MM.1S (cell line): ENCODE measurements around the gene CADPS.

Source experiments
- DNase-seq: peaks from one replicate; pipeline ENCODE4 v3.0.0-alpha.2; 2015
- H2AFZ ChIP-seq: fragments of 300-600 bp; sonication (generic); 2 replicates; pipeline ENCODE4 v1.6.0; 2016; ENCODE audit warnings: antibody characterized with exemption, low read length
- H3F3A ChIP-seq: fragments of 300-600 bp; sonication (generic); 2 replicates; pipeline ENCODE4 v1.6.1; 2016; ENCODE audit warnings: mild to moderate bottlenecking, antibody characterized with exemption, low read length, moderate library complexity, mixed read lengths; ENCODE audit not compliant: insufficient read depth
- H3K27ac ChIP-seq: fragments of 300-600 bp; sonication (generic); 2 replicates; pipeline ENCODE4 v1.5.1; 2016; ENCODE audit warnings: mild to moderate bottlenecking, low read length
- H3K27me3 ChIP-seq: fragments of 300-600 bp; sonication (generic); replicated peaks from 2 replicates; pipeline ENCODE4 v1.6.0; 2016; ENCODE audit warnings: low read length; ENCODE audit not compliant: insufficient read depth
- H3K36me3 ChIP-seq: fragments of 300-600 bp; sonication (generic); replicated peaks from 2 replicates; pipeline ENCODE4 v1.6.1; 2016; ENCODE audit warnings: mild to moderate bottlenecking, low read length, mixed read lengths; ENCODE audit not compliant: insufficient read depth
- H3K4me1 ChIP-seq: fragments of 300-600 bp; sonication (generic); 2 replicates; pipeline ENCODE4 v1.6.1; 2016; ENCODE audit warnings: low read length, mixed read lengths
- H3K4me2 ChIP-seq: fragments of 300-600 bp; sonication (generic); 2 replicates; pipeline ENCODE4 v1.6.0; 2016; ENCODE audit warnings: low read depth, low read length
- H3K4me3 ChIP-seq: fragments of 300-600 bp; sonication (generic); 2 replicates; pipeline ENCODE4 v1.5.1; 2016; ENCODE audit warnings: low read length, mixed read lengths
- H3K79me2 ChIP-seq: fragments of 300-600 bp; sonication (generic); 2 replicates; pipeline ENCODE4 v1.6.1; 2016; ENCODE audit warnings: mixed run types, low read length, mixed read lengths
- H3K9ac ChIP-seq: fragments of 300-600 bp; sonication (generic); 2 replicates; pipeline ENCODE4 v1.6.1; 2016; ENCODE audit warnings: low read length, mixed read lengths
- H3K9me2 ChIP-seq: fragments of 300-600 bp; sonication (generic); replicated peaks from 2 replicates; pipeline ENCODE4 v1.6.1; 2016; ENCODE audit warnings: mild to moderate bottlenecking, low read length, mixed read lengths; ENCODE audit not compliant: insufficient read depth
- H3K9me3 ChIP-seq: fragments of 300-600 bp; sonication (generic); replicated peaks from 2 replicates; pipeline ENCODE4 v1.6.1; 2016; ENCODE audit warnings: mild to moderate bottlenecking, low read length, mixed read lengths; ENCODE audit not compliant: insufficient read depth
- H4K20me1 ChIP-seq: fragments of 300-600 bp; sonication (generic); 2 replicates; pipeline ENCODE4 v1.6.1; 2016; ENCODE audit warnings: mild to moderate bottlenecking, low read length, moderate library complexity, mixed read lengths; ENCODE audit not compliant: insufficient read depth
- CTCF ChIP-seq: fragments of 300-600 bp; sonication (generic); IDR thresholded peaks from 2 replicates; pipeline ENCODE4 v1.5.1; 2016; ENCODE audit warnings: antibody characterized with exemption, low read length, mixed read lengths
- EZH2 ChIP-seq: fragments of 300-600 bp; sonication (generic); optimal IDR thresholded peaks from 2 replicates; pipeline ENCODE3; 2017; ENCODE audit warnings: low read depth, mild to moderate bottlenecking, antibody characterized with exemption, low read length, mixed read lengths
- EZH2phosphoT487 ChIP-seq: fragments of 300-600 bp; sonication (generic); IDR thresholded peaks from 2 replicates; pipeline ENCODE4 v1.6.1; 2018; ENCODE audit warnings: antibody characterized with exemption, low read length

Gene CADPS

GRCh38 chr3:62532796-62533195 is 342.4 kb downstream of the CADPS start:
- Histone ChIP-seq H3K4me2 (no peak overlapping the region), H3F3A (no peaks in the 10 kb centered on the region), H4K20me1 (no peaks in the 10 kb centered on the region), H3K4me3 (no peak overlapping the region), H3K79me2 (no peaks in the 10 kb centered on the region), H3K9me3 (no peaks in the 10 kb centered on the region), H3K27me3 (no peaks in the 10 kb centered on the region), H3K9me2 (no peaks in the 10 kb centered on the region), H3K9ac (no peak overlapping the region), H3K4me1 (no peaks in the 10 kb centered on the region), H3K36me3 (no peaks in the 10 kb centered on the region), H3K27ac (no peak overlapping the region), H2AFZ (no peak overlapping the region)
- no peak for DNase-seq
- TF ChIP-seq EZH2phosphoT487 (no peak), EZH2 (no peak), CTCF (no peak)

DNA sequence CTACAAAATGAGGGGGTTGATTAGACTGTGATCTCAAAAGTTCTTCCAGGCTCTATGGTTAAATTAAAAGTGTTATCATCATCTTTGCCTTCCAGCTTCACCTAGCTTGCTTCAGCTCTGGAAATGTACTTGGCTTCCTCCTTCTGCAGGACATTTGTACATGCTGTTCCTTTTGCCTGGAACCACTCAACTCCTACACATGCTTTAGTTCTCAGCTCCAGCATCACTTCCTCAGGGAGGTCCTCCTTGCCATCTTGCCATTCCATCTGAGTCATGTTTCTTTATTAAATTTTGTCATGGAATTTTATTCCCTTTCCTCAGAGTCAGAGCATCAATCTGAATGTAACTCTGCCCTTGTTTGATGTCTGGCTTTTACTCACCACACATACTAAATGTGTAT is 343.2 kb downstream of the CADPS start:
- no peaks in the 10 kb centered on the region for H3F3A ChIP-seq
- H3K9me3 ChIP-seq: no peaks in the 10 kb centered on the region
- no peaks in the 10 kb centered on the region for H3K36me3 ChIP-seq
- H3K4me2 ChIP-seq: no peak overlapping the region
- H3K4me1 ChIP-seq: no peaks in the 10 kb centered on the region
- no peaks in the 10 kb centered on the region for H3K27me3 ChIP-seq
- DNase-seq: no peak
- H3K4me3 ChIP-seq: no peak overlapping the region
- no peaks in the 10 kb centered on the region for H3K79me2 ChIP-seq
- no peaks in the 10 kb centered on the region for H4K20me1 ChIP-seq
- H3K9ac ChIP-seq: no peak overlapping the region
- no peak for TF ChIP-seq EZH2phosphoT487
- TF ChIP-seq EZH2: no peak
- TF ChIP-seq CTCF: no peak
- no peak overlapping the region for H2AFZ ChIP-seq
- H3K27ac ChIP-seq: no peak overlapping the region
- no peaks in the 10 kb centered on the region for H3K9me2 ChIP-seq

- Histone ChIP-seq H3K79me2 (no peaks in the 10 kb centered on the region), H3K27ac (no peak overlapping the region), H2AFZ (no peak overlapping the region), H3K4me2 (no peak overlapping the region), H3K9me3 (no peaks in the 10 kb centered on the region), H3K4me3 (no peak overlapping the region), H3K36me3 (no peaks in the 10 kb centered on the region), H3K4me1 (no peaks in the 10 kb centered on the region), H3K9me2 (no peaks in the 10 kb centered on the region), H3K9ac (no peak overlapping the region), H3F3A (no peaks in the 10 kb centered on the region), H4K20me1 (no peaks in the 10 kb centered on the region), H3K27me3 (no peaks in the 10 kb centered on the region)
- no peak for DNase-seq
- TF ChIP-seq EZH2phosphoT487 (no peak), EZH2 (no peak), CTCF (no peak)
Observed at GRCh38 chr3:62531493-62531892, 343.7 kb downstream of the CADPS start.

DNA sequence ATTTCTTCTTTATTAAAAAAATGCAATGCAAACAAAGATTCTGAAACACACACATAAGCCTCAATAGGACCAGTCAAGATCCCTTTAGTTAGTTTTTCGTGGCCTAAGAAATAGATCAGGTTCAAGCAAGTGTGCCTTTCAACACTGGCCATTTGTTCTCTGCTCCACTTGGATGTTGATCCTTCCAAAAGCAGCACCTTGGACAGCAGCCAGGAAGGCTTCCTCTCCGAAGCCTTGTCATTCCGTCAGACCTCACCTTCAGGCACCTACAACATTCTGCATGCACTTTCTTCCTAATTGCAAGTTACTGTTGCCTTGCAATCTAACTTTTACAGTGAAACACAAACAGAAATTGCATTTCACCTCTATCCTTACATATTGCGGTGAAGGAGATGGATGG is 346.0 kb downstream of the CADPS start:
- no peak for DNase-seq
- no peaks in the 10 kb centered on the region for H3F3A ChIP-seq
- H3K4me1 ChIP-seq: no peaks in the 10 kb centered on the region
- H3K79me2 ChIP-seq: no peaks in the 10 kb centered on the region
- no peak overlapping the region for H3K27ac ChIP-seq
- no peak for TF ChIP-seq EZH2phosphoT487
- TF ChIP-seq CTCF: no peak
- TF ChIP-seq EZH2: no peak
- no peak overlapping the region for H3K4me3 ChIP-seq
- H2AFZ ChIP-seq: no peak overlapping the region
- H3K4me2 ChIP-seq: no peak overlapping the region
- H3K27me3 ChIP-seq: no peaks in the 10 kb centered on the region
- H3K9ac ChIP-seq: no peak overlapping the region
- no peaks in the 10 kb centered on the region for H4K20me1 ChIP-seq
- no peaks in the 10 kb centered on the region for H3K9me3 ChIP-seq
- H3K9me2 ChIP-seq: no peaks in the 10 kb centered on the region
- H3K36me3 ChIP-seq: no peaks in the 10 kb centered on the region
